ENCODE measurements around the gene MFAP5.

- no peak for TF ChIP-seq CTCF (IDR thresholded peaks at IDR 0.05)
- TF ChIP-seq POLR2A (IDR thresholded peaks at IDR 0.05) = no peak
Measured at GRCh38 chr12:8615206-8615605, 47.4 kb downstream of the MFAP5 start.

Data from esophagus squamous epithelium (tissue), 4 donors.